ENCODE data around the gene NFS1. TPM values are rescaled to one million over a fixed set of nuclear protein-coding genes. Genes with fewer than 3 reads are reported as not detected.

The NFS1 gene
- total and polyA plus RNA-seq, 2 experiments from 2014 or later = 31.5 to 35.8 TPM

- Histone ChIP-seq H3K79me2 (ENCODE audit: insufficient read depth) (peaks cover 86% of the 10 kb centered on the region), H3K9me3 (ENCODE audit: low read depth) (no peaks in the 10 kb centered on the region), H3K9me2 (ENCODE audit: insufficient read depth) (no peaks in the 10 kb centered on the region), H3K27ac (no peak overlapping the region), H3F3A (ENCODE audit: insufficient read depth) (0 out of 2 replicates have a peak, but pooled peaks cover 6% of the 10 kb centered on the region), H3K4me2 (ENCODE audit: unreplicated experiment) (no peak overlapping the region), H4K20me1 (ENCODE audit: insufficient read depth) (0 out of 2 replicates have a peak, but pooled peaks cover 7% of the 10 kb centered on the region), H2AFZ (no peak overlapping the region), H3K36me3 (ENCODE audit: low read depth) (peaks cover under 1% of the 10 kb centered on the region; the same call in 1 of the 2 replicates), H3K4me3 (no peak overlapping the region), H3K9ac (no peak overlapping the region), H3K27me3 (replicated peaks; ENCODE audit: insufficient read depth) (no peaks in the 10 kb centered on the region), H3K4me1 (ENCODE audit: insufficient read depth) (no peaks in the 10 kb centered on the region)
- 38 to 40% methylated on average over 4 of the region's 4 CpGs for WGBS, 2 experiments (ENCODE audit: low coverage in 1 of 2, low lambda C conversion rate in 2 of 2, missing lambda C conversion rate in 2 of 2)
- in situ Hi-C loops (cut with MboI) = no loop called here
- TF ChIP-seq EZH2phosphoT487 (IDR thresholded peaks at IDR 0.05; ENCODE audit: insufficient read depth, low read depth) (no peak), EZH2 (IDR thresholded peaks at IDR 0.05; ENCODE audit: insufficient read depth, poor library complexity, severe bottlenecking) (no peak)
- DNase-seq = no peak
These were observed 63.5 kb downstream of the NFS1 start for GRCh38 chr20:35635652-35636051.

GRCh38 chr20:35632539-35633115 lies 66.5 kb downstream of the NFS1 start:
- H3K79me2 ChIP-seq (ENCODE audit: insufficient read depth) = peaks cover 56% of the 10 kb centered on the region
- no peaks in the 10 kb centered on the region for H3K27me3 ChIP-seq (replicated peaks; ENCODE audit: insufficient read depth)
- no peaks in the 10 kb centered on the region for H3K4me1 ChIP-seq (ENCODE audit: insufficient read depth)
- H3K9me3 ChIP-seq (ENCODE audit: low read depth) = no peaks in the 10 kb centered on the region
- no peaks in the 10 kb centered on the region for H3K9me2 ChIP-seq (ENCODE audit: insufficient read depth)
- H3F3A ChIP-seq (ENCODE audit: insufficient read depth) = 0 out of 2 replicates have a peak, but pooled peaks cover 7% of the 10 kb centered on the region
- H3K9ac ChIP-seq = no peak overlapping the region
- in situ Hi-C loops (cut with MboI) = no loop called here
- no peak for TF ChIP-seq EZH2phosphoT487 (IDR thresholded peaks at IDR 0.05; ENCODE audit: insufficient read depth, low read depth)
- TF ChIP-seq EZH2 (IDR thresholded peaks at IDR 0.05; ENCODE audit: insufficient read depth, poor library complexity, severe bottlenecking) = no peak
- DNase-seq = no peak
- H3K4me3 ChIP-seq = no peak overlapping the region
- 94 to 98% methylated on average over 13 of the region's 13 CpGs for WGBS, 2 experiments (ENCODE audit: low coverage in 1 of 2, low lambda C conversion rate in 2 of 2, missing lambda C conversion rate in 2 of 2)
- peaks cover 18% of the 10 kb centered on the region; the same call in 1 of the 2 replicates for H3K36me3 ChIP-seq (ENCODE audit: low read depth)
- H3K27ac ChIP-seq = no peak overlapping the region
- H2AFZ ChIP-seq = no peak overlapping the region
- no peak overlapping the region for H3K4me2 ChIP-seq (ENCODE audit: unreplicated experiment)
- H4K20me1 ChIP-seq (ENCODE audit: insufficient read depth) = no peaks in the 10 kb centered on the region

GRCh38 chr20:35630636-35631035 lies 68.5 kb downstream of the NFS1 start:
- in situ Hi-C loops (cut with MboI) = no loop called here
- Histone ChIP-seq H3K36me3 (ENCODE audit: low read depth) (peaks cover 24% of the 10 kb centered on the region; the same call in 1 of the 2 replicates), H3K9me3 (ENCODE audit: low read depth) (no peaks in the 10 kb centered on the region), H3K27me3 (replicated peaks; ENCODE audit: insufficient read depth) (no peaks in the 10 kb centered on the region), H3K9me2 (ENCODE audit: insufficient read depth) (no peaks in the 10 kb centered on the region), H3K9ac (no peak overlapping the region), H4K20me1 (ENCODE audit: insufficient read depth) (no peaks in the 10 kb centered on the region), H3K4me1 (ENCODE audit: insufficient read depth) (no peaks in the 10 kb centered on the region), H3K4me3 (no peak overlapping the region), H3K27ac (no peak overlapping the region), H3K79me2 (ENCODE audit: insufficient read depth) (peaks cover 36% of the 10 kb centered on the region), H2AFZ (no peak overlapping the region), H3F3A (ENCODE audit: insufficient read depth) (0 out of 2 replicates have a peak, but pooled peaks cover 7% of the 10 kb centered on the region), H3K4me2 (ENCODE audit: unreplicated experiment) (no peak overlapping the region)
- TF ChIP-seq EZH2phosphoT487 (IDR thresholded peaks at IDR 0.05; ENCODE audit: insufficient read depth, low read depth) = no peak
- DNase-seq = no peak
- WGBS, 2 experiments (ENCODE audit: low coverage in 1 of 2, low lambda C conversion rate in 2 of 2, missing lambda C conversion rate in 2 of 2) = 96 to 100% methylated on average over 4 of the region's 4 CpGs

- H3K9ac ChIP-seq = no peak overlapping the region
- no peak for DNase-seq
- no peaks in the 10 kb centered on the region for H3K9me3 ChIP-seq (ENCODE audit: low read depth)
- no peaks in the 10 kb centered on the region for H3K9me2 ChIP-seq (ENCODE audit: insufficient read depth)
- in situ Hi-C loops (cut with MboI) = no loop called here
- H3K27ac ChIP-seq = no peak overlapping the region
- peaks cover 26% of the 10 kb centered on the region for H3K79me2 ChIP-seq (ENCODE audit: insufficient read depth)
- peaks cover 28% of the 10 kb centered on the region; the same call in 1 of the 2 replicates for H3K36me3 ChIP-seq (ENCODE audit: low read depth)
- H3K4me2 ChIP-seq (ENCODE audit: unreplicated experiment) = no peak overlapping the region
- H3K27me3 ChIP-seq (replicated peaks; ENCODE audit: insufficient read depth) = no peaks in the 10 kb centered on the region
- H4K20me1 ChIP-seq (ENCODE audit: insufficient read depth) = no peaks in the 10 kb centered on the region
- WGBS, 2 experiments (ENCODE audit: low coverage in 1 of 2, low lambda C conversion rate in 2 of 2, missing lambda C conversion rate in 2 of 2) = 97% methylated on average over 12 of the region's 12 CpGs
- no peaks in the 10 kb centered on the region for H3K4me1 ChIP-seq (ENCODE audit: insufficient read depth)
- peaks cover 10% of the 10 kb centered on the region; the same call in 1 of the 2 replicates for H3F3A ChIP-seq (ENCODE audit: insufficient read depth)
- no peak overlapping the region for H2AFZ ChIP-seq
- H3K4me3 ChIP-seq = no peak overlapping the region
- TF ChIP-seq EZH2 (IDR thresholded peaks at IDR 0.05; ENCODE audit: insufficient read depth, poor library complexity, severe bottlenecking) = no peak
- TF ChIP-seq EZH2phosphoT487 (IDR thresholded peaks at IDR 0.05; ENCODE audit: insufficient read depth, low read depth) = no peak
These were observed 69.6 kb downstream of the NFS1 start for GRCh38 chr20:35629427-35630145.

All from GM23248 (cell line).